Type B pancreatic cell (in vitro differentiated cells): ENCODE data around the gene CNN2. TPM values are rescaled to one million over a fixed set of nuclear protein-coding genes. Genes with fewer than 3 reads are reported as not detected.

Source experiments
- DNase-seq: peaks from one replicate; pipeline ENCODE4 v3.0.0; 2021; ENCODE audit warnings: mixed read lengths; ENCODE audit not compliant: unreplicated experiment; ENCODE audit errors: extremely low spot score
- H3K27ac Mint-ChIP-seq: 2 replicates; pipeline ENCODE4 v1.8.0; 2021; ENCODE audit warnings: mild to moderate bottlenecking, mixed read lengths
- H3K27me3 Mint-ChIP-seq: 2 replicates; pipeline ENCODE4 v1.8.0; 2021; ENCODE audit warnings: mixed read lengths
- H3K36me3 Mint-ChIP-seq: 2 replicates; pipeline ENCODE4 v1.8.0; 2021; ENCODE audit warnings: mixed read lengths
- H3K4me1 Mint-ChIP-seq: one replicate; pipeline ENCODE4 v1.8.0; 2021; ENCODE audit warnings: mixed read lengths; ENCODE audit not compliant: unreplicated experiment
- H3K4me3 Mint-ChIP-seq: 2 replicates; pipeline ENCODE4 v1.8.0; 2021; ENCODE audit warnings: mild to moderate bottlenecking, mixed read lengths
- H3K9me3 Mint-ChIP-seq: 2 replicates; pipeline ENCODE4 v1.8.0; 2021; ENCODE audit warnings: mixed read lengths
- CTCF ChIP-seq: fragments of 200-600 bp; sonication (generic); conservative IDR thresholded peaks from 2 replicates; pipeline ENCODE4 v1.5.0; 2021; ENCODE audit warnings: antibody characterized with exemption, mild to moderate bottlenecking
- total RNA-seq: library from RNA; stranded (reverse); gene quantifications from 2 replicates; pipeline ENCODE4 v1.2.1, GENCODE V29; 2021; ENCODE audit warnings: low replicate concordance

CNN2 gene
- total RNA-seq, 1 donor from 2014 or later, result 276 TPM

DNA sequence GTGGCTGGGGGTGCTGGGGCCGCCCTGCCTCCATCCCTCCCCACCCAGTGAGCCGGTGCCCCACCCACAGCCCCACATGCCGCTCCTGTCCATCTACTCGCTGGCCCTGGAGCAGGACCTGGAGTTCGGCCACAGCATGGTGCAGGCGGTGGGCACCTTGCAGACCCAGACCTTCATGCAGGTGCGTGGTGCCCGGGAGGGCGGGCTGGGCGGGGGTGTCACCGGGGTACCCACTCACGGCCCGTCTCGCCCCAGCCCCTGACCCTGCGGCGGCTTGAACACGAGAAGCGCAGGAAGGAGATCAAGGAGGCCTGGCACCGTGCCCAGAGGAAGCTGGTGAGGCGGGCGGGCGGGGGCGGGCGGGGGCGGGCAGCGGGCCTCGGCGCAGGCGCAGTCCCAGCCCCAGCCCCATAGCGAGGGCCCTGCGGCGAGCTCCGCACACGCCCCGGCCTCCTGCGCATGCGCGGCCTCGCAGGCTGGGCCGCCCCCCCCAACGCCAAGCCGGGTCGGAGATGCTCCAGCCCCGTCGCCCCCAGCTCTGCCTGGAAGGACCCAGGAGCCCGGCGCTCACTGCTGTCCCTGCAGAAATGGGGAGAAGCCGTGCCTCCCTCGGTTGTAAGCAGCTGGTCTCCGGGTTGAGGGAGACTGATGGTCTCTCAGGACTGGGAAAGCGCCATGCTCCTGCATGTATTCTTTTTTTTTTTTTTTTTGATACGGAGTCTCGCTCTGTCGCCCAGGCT lies 48.3 kb downstream of the CNN2 start:
- Mint-ChIP-seq H3K27ac (no peak overlapping the region), H3K27me3 (peaks cover 33% of the 10 kb centered on the region), H3K4me1 (peaks cover 5% of the 10 kb centered on the region), H3K36me3 (no peaks in the 10 kb centered on the region), H3K4me3 (no peak overlapping the region), H3K9me3 (no peaks in the 10 kb centered on the region)
- DNase-seq, result no peak
- no peak for TF ChIP-seq CTCF

DNA sequence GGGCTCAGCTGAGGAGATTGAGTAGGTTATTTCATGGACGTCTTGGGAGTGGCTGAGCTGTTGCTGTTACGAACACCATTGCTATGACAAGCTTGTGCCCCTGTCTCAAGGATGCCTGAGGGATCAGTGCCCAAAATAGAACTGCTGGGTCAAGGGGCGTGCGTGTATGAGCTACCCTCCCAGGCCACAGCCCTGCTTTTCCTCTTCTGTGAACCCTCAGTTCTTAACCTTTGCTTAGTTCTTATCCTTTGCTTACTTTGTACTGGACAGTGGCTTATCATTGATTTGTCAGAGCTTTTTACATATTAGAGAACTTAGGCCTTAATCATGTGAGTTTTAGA lies 49.6 kb downstream of the CNN2 start:
- no peaks in the 10 kb centered on the region for H3K9me3 Mint-ChIP-seq
- H3K27ac Mint-ChIP-seq, result peak overlapping the region; percentile 66
- H3K36me3 Mint-ChIP-seq, result no peaks in the 10 kb centered on the region
- DNase-seq, result no peak
- no peak for TF ChIP-seq CTCF
- peaks cover 24% of the 10 kb centered on the region for H3K27me3 Mint-ChIP-seq
- H3K4me3 Mint-ChIP-seq, result no peak overlapping the region
- H3K4me1 Mint-ChIP-seq, result peaks cover 5% of the 10 kb centered on the region

DNA sequence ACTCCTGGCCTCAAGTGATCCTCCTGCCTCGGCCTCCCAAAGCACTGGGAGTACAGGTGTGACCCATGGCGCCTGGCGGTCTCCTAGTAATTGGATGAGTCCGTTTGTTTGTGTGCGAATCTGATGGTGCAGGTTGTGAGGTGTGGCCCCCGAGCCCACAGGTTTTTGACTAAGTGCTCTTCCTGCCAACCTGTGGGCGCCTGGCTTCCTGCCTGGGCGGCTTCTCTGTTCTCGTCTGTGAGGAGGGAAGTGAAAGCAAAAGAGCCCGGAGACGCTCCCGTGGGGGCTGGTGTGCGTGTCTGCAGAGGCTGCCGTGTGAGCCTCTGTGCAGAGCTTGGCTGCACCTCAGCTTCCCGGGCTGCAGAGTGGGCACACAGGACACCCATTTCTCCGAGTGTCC lies 50.5 kb downstream of the CNN2 start:
- TF ChIP-seq CTCF, result no peak

GRCh38 chr19:1079566-1080111 lies 53.2 kb downstream of the CNN2 start:
- no peak overlapping the region for H3K4me3 Mint-ChIP-seq
- H3K27me3 Mint-ChIP-seq, result peaks cover 5% of the 10 kb centered on the region
- peak; percentile 66 for DNase-seq
- H3K4me1 Mint-ChIP-seq, result no peaks in the 10 kb centered on the region
- H3K27ac Mint-ChIP-seq, result no peak overlapping the region
- no peak for TF ChIP-seq CTCF
- no peaks in the 10 kb centered on the region for H3K36me3 Mint-ChIP-seq
- no peaks in the 10 kb centered on the region for H3K9me3 Mint-ChIP-seq

More for the DNA sequence above, 50.5 kb downstream of the CNN2 start:
- H3K4me3 Mint-ChIP-seq, result no peak overlapping the region
- peaks cover under 1% of the 10 kb centered on the region for H3K4me1 Mint-ChIP-seq
- H3K27me3 Mint-ChIP-seq, result peaks cover 19% of the 10 kb centered on the region
- no peak overlapping the region for H3K27ac Mint-ChIP-seq
- DNase-seq, result no peak
- H3K36me3 Mint-ChIP-seq, result no peaks in the 10 kb centered on the region
- H3K9me3 Mint-ChIP-seq, result no peaks in the 10 kb centered on the region

DNA sequence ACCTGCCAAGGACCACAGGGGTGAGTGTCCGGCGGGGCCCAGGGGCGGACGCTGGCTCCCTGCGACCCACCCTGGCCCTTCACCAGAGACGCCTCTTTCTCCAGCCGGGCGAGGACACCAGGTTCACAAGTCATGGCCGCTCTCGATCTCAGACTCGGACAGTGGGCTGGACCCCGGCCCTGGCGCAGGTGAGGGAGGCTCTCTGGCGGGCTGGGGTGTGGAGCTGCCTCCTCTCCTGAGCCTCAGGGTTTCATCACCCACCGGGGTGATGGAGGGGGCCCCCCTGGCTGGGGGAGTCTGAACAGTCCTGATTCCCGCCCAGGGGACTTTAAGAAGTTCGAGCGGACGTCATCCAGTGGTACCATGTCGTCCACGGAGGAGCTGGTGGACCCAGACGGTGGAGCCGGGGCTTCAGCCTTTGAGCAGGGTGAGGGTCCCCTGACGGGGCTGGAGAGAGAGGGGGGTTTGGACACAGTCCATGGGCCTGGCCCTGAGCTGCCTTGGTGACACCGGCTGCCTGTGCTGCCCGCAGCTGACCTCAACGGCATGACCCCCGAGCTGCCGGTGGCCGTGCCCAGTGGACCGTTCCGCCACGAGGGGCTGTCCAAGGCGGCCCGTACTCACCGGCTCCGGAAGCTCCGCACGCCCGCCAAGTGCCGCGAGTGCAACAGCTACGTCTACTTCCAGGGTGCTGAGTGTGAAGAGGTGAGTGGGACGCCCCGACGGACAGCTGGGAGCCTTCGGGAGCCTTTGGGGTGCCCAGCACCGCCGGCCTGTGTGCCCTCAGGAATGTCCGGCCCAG lies 54.2 kb downstream of the CNN2 start:
- Mint-ChIP-seq H3K4me1 (no peaks in the 10 kb centered on the region), H3K36me3 (no peaks in the 10 kb centered on the region), H3K4me3 (no peak overlapping the region), H3K9me3 (no peaks in the 10 kb centered on the region), H3K27me3 (peaks cover 4% of the 10 kb centered on the region), H3K27ac (no peak overlapping the region)
- no peak for TF ChIP-seq CTCF
- peak; percentile 69 for DNase-seq
